H1 (cell line): ENCODE data around the gene KRT72. TPM values are rescaled to one million over a fixed set of nuclear protein-coding genes. Genes with fewer than 3 reads are reported as not detected.

ENCODE experiments used
- CTCF ChIA-PET: fragments of 300-600 bp; sonication (Branson Sonifier 250); formaldehyde crosslinking; loops from one replicate; lab custom pipeline; 2021; ENCODE audit not compliant: partially characterized antibody; lab: Charles Lee
- POLR2A ChIA-PET: fragments of 300-600 bp; sonication (Branson Sonifier 250); formaldehyde crosslinking; loops from one replicate; lab custom pipeline; 2021; ENCODE audit warnings: inconsistent platforms; ENCODE audit not compliant: partially characterized antibody; lab: Charles Lee
- DNase-seq, 2 experiments: peaks; one replicate each; pipeline versions ENCODE4 v3.0.0 to v3.0.0-alpha.2; 2010 to 2022; ENCODE audit warnings: low spot score in 2 of 2, low read depth in 1 of 2, mixed read lengths in 1 of 2
- FAIRE-seq: peaks from 2 replicates; lab custom pipeline; 2011; peaks lifted over from hg19 to GRCh38; lab: Jason Lieb, UNC
- H2AFZ ChIP-seq: 2 replicates; pipeline ENCODE4 v1.8.1; 2012; ENCODE audit warnings: low read length, inconsistent platforms
- H2AK5ac ChIP-seq: 2 replicates; pipeline ENCODE4 v1.6.1; 2013; ENCODE audit warnings: low read depth, low read length
- H2BK120ac ChIP-seq: replicated peaks from 2 replicates; pipeline ENCODE3; 2013; ENCODE audit warnings: low read depth, low read length, inconsistent platforms
- H2BK12ac ChIP-seq: 2 replicates; pipeline ENCODE4 v1.6.1; 2013; ENCODE audit warnings: low read depth, low read length
- H2BK15ac ChIP-seq: 2 replicates; pipeline ENCODE4 v1.6.1; 2013; ENCODE audit warnings: low read length
- H2BK20ac ChIP-seq: 2 replicates; pipeline ENCODE4 v1.6.1; 2013; ENCODE audit warnings: low read length
- H2BK5ac ChIP-seq: 2 replicates; pipeline ENCODE4 v1.6.1; 2013; ENCODE audit warnings: low read depth, low read length
- H3K14ac ChIP-seq: 2 replicates; pipeline ENCODE4 v1.6.1; 2013; ENCODE audit warnings: inconsistent platforms; ENCODE audit not compliant: insufficient read length
- H3K18ac ChIP-seq: 2 replicates; pipeline ENCODE4 v1.6.1; 2013; ENCODE audit warnings: low read length; ENCODE audit errors: extremely low read depth
- H3K23ac ChIP-seq: 2 replicates; pipeline ENCODE4 v1.6.1; 2013; ENCODE audit warnings: inconsistent platforms; ENCODE audit not compliant: insufficient read length
- H3K23me2 ChIP-seq: 2 replicates; pipeline ENCODE4 v1.6.1; 2013; ENCODE audit warnings: low read depth, low read length
- H3K27ac ChIP-seq: 2 replicates; pipeline ENCODE4 v1.6.1; 2011; ENCODE audit warnings: low read depth, low read length, inconsistent platforms
- H3K27me3 ChIP-seq, 4 experiments: replicated peaks in 1 of 4; 1 replicate in 1 of 4; 2 replicates in 3 of 4; pipeline versions ENCODE4 v1.6.1 to v1.8.1; 2011 to 2013; ENCODE audit warnings: low read length in 3 of 4, mild to moderate bottlenecking in 3 of 4, inconsistent platforms in 2 of 4, mixed read lengths in 2 of 4, moderate library complexity in 1 of 4; ENCODE audit not compliant: control insufficient read depth in 3 of 4, insufficient read depth in 3 of 4; ENCODE audit errors: extremely low read depth in 1 of 4
- H3K36me3 ChIP-seq, 4 experiments: 2 replicates each; pipeline versions ENCODE4 v1.6.1 to v1.8.1; 2011 to 2013; ENCODE audit warnings: mild to moderate bottlenecking in 4 of 4, low read length in 3 of 4, moderate library complexity in 2 of 4, control low read depth in 1 of 4, inconsistent platforms in 1 of 4; ENCODE audit not compliant: insufficient read depth in 4 of 4, control insufficient read depth in 2 of 4
- H3K4ac ChIP-seq: replicated peaks from 2 replicates; pipeline ENCODE3; 2013; ENCODE audit warnings: low read length, low read depth, mixed read lengths, inconsistent platforms; ENCODE audit not compliant: insufficient read length
- H3K4me1 ChIP-seq, 4 experiments: replicated peaks in 1 of 4; 1 replicate in 1 of 4; 2 replicates in 3 of 4; pipeline versions ENCODE4 v1.6.1 to v1.8.1; 2011 to 2013; ENCODE audit warnings: low read length in 3 of 4, inconsistent platforms in 2 of 4, mixed read lengths in 1 of 4; ENCODE audit not compliant: insufficient read depth in 4 of 4, control insufficient read depth in 3 of 4
- H3K4me2 ChIP-seq, 2 experiments: 2 replicates each; pipeline versions ENCODE4 v1.6.1 to v1.8.1; 2011 to 2013; ENCODE audit warnings: low read depth in 2 of 2, low read length in 2 of 2, control low read depth in 1 of 2, inconsistent platforms in 1 of 2, mild to moderate bottlenecking in 1 of 2; ENCODE audit not compliant: insufficient read depth in 1 of 2
- H3K4me3 ChIP-seq, 4 experiments: fragments of 200-600, 300-600 bp in 1 of 4; sonication (generic), shearing (Covaris generic), sonication (Bioruptor Twin) in 1 of 4; 2 replicates each; pipeline versions ENCODE4 v1.5.1 to v1.8.1; 2011 to 2016; ENCODE audit warnings: low read length in 4 of 4, low read depth in 3 of 4, control low read depth in 2 of 4, inconsistent platforms in 2 of 4, mild to moderate bottlenecking in 2 of 4, mixed read lengths in 1 of 4, moderate library complexity in 1 of 4; ENCODE audit not compliant: insufficient read depth in 2 of 4; ENCODE audit errors: extremely low read depth in 1 of 4
- H3K56ac ChIP-seq: replicated peaks from 2 replicates; pipeline ENCODE3; 2013; ENCODE audit warnings: low read depth, mild to moderate bottlenecking, mixed read lengths, low read length, inconsistent platforms; ENCODE audit not compliant: insufficient read length
- H3K79me1 ChIP-seq: 2 replicates; pipeline ENCODE4 v1.6.1; 2013; ENCODE audit warnings: low read depth, low read length, control low read depth
- H3K79me2 ChIP-seq, 2 experiments: 2 replicates each; pipeline versions ENCODE4 v1.6.1 to v1.8.1; 2012 to 2013; ENCODE audit warnings: low read length in 2 of 2, mild to moderate bottlenecking in 2 of 2, inconsistent platforms in 1 of 2; ENCODE audit not compliant: insufficient read depth in 2 of 2, control insufficient read depth in 1 of 2
- H3K9ac ChIP-seq, 4 experiments: replicated peaks in 1 of 4; 1 replicate in 1 of 4; 2 replicates in 3 of 4; pipeline versions ENCODE4 v1.6.1 to v1.8.1; 2011 to 2013; ENCODE audit warnings: low read depth in 3 of 4, low read length in 3 of 4, control low read depth in 2 of 4, mild to moderate bottlenecking in 2 of 4, moderate library complexity in 2 of 4, inconsistent platforms in 1 of 4; ENCODE audit errors: extremely low read depth in 1 of 4
- H3K9me3 ChIP-seq, 2 experiments: 2 replicates each; pipeline versions ENCODE4 v1.6.1 to v1.8.1; 2012 to 2013; ENCODE audit warnings: mild to moderate bottlenecking in 2 of 2, moderate library complexity in 2 of 2, control low read depth in 1 of 2, inconsistent platforms in 1 of 2, low read depth in 1 of 2, low read length in 1 of 2, mixed read lengths in 1 of 2; ENCODE audit not compliant: insufficient read depth in 2 of 2
- H4K20me1 ChIP-seq, 2 experiments: replicated peaks in 1 of 2; 2 replicates each; pipeline versions ENCODE3 to v1.8.1; 2011 to 2013; ENCODE audit warnings: inconsistent platforms in 2 of 2, low read length in 2 of 2, mild to moderate bottlenecking in 1 of 2; ENCODE audit not compliant: insufficient read depth in 2 of 2, control insufficient read depth in 1 of 2
- H4K5ac ChIP-seq: 2 replicates; pipeline ENCODE4 v1.6.1; 2013; ENCODE audit warnings: low read length, low read depth, mixed read lengths, inconsistent platforms; ENCODE audit not compliant: insufficient read length
- H4K8ac ChIP-seq: 2 replicates; pipeline ENCODE4 v1.8.0; 2013; ENCODE audit warnings: mild to moderate bottlenecking, moderate library complexity, low read length, inconsistent platforms; ENCODE audit not compliant: insufficient read depth; ENCODE audit errors: extremely low read depth
- H4K91ac ChIP-seq: replicated peaks from 2 replicates; pipeline ENCODE3; 2013; ENCODE audit warnings: low read length, mixed read lengths, inconsistent platforms; ENCODE audit not compliant: insufficient read length
- CEBPB ChIP-seq: IDR thresholded peaks from 2 replicates; pipeline ENCODE4 v1.6.1; 2012; ENCODE audit warnings: low read depth, low read length
- EP300 ChIP-seq, 2 experiments: IDR thresholded peaks; 1 replicate in 1 of 2; 2 replicates in 1 of 2; pipeline ENCODE4 v1.6.1; 2011 to 2012; ENCODE audit warnings: low read depth in 2 of 2, low read length in 2 of 2, mild to moderate bottlenecking in 2 of 2, borderline replicate concordance in 1 of 2, inconsistent platforms in 1 of 2, moderate library complexity in 1 of 2
- FOSL1 ChIP-seq: IDR thresholded peaks from 2 replicates; pipeline ENCODE4 v1.6.1; 2011; ENCODE audit warnings: mild to moderate bottlenecking, low read depth, low read length, moderate library complexity; ENCODE audit not compliant: insufficient read depth
- GTF2F1 ChIP-seq: IDR thresholded peaks from 2 replicates; pipeline ENCODE4 v1.6.1; 2012; ENCODE audit warnings: low read depth, low read length, improper control_type of control experiment, borderline replicate concordance
- HDAC2 ChIP-seq, 2 experiments: fragments of 300-600 bp in 1 of 2; sonication (generic) in 1 of 2; IDR thresholded peaks; 2 replicates each; pipeline ENCODE4 v1.6.1; 2011 to 2012; ENCODE audit warnings: low read depth in 2 of 2, low read length in 2 of 2, mild to moderate bottlenecking in 2 of 2, moderate library complexity in 2 of 2, borderline replicate concordance in 1 of 2, inconsistent platforms in 1 of 2
- JUN ChIP-seq: IDR thresholded peaks from 2 replicates; pipeline ENCODE4 v1.6.1; 2011; ENCODE audit warnings: low read depth, mild to moderate bottlenecking, improper control_type of control experiment, low read length
- RBBP5 ChIP-seq: IDR thresholded peaks from 2 replicates; pipeline ENCODE4 v1.7.1; 2012; ENCODE audit warnings: low read depth, mild to moderate bottlenecking, inconsistent platforms, low read length, moderate library complexity, borderline replicate concordance
- RXRA ChIP-seq: IDR thresholded peaks from 2 replicates; pipeline ENCODE4 v1.6.1; 2011; ENCODE audit warnings: low read depth, mild to moderate bottlenecking, low read length, moderate library complexity; ENCODE audit not compliant: insufficient read depth
- SP4 ChIP-seq: IDR thresholded peaks from 2 replicates; pipeline ENCODE4 v1.6.1; 2012; ENCODE audit warnings: low read length, inconsistent platforms
- TAF7 ChIP-seq: optimal IDR thresholded peaks from 2 replicates; pipeline ENCODE3; 2011; ENCODE audit warnings: low read depth, mild to moderate bottlenecking, inconsistent platforms, low read length, moderate library complexity, borderline replicate concordance
- WGBS, 2 experiments: shearing (Covaris generic) in 1 of 2; methylation state at CpG; one replicate each; pipeline versions ENCODE4 v1.1.6 to v1.1.7; 2013 to 2015; ENCODE audit warnings: low lambda C conversion rate in 2 of 2, mixed read lengths in 2 of 2, inconsistent platforms in 1 of 2, low coverage in 1 of 2, missing lambda C conversion rate in 1 of 2; ENCODE audit not compliant: insufficient replicate concordance in 2 of 2, insufficient coverage in 1 of 2, insufficient read length in 1 of 2; ENCODE audit errors: extremely low coverage in 1 of 2, missing lambda C conversion rate in 1 of 2; 5-methylcytosine and 5-hydroxymethylcytosine counted together
- polyA plus RNA-seq, 7 experiments: library from polyadenylated mRNA; depleted of rRNA in 3 of 7; stranded (reverse) in 5 of 7; unstranded in 2 of 7; fragments of >200 nt in 5 of 7; fragments of 200-250 nt in 2 of 7; gene quantifications; 1 replicate in 5 of 7; 2 replicates in 1 of 7; 4 replicates in 1 of 7; pipeline versions ENCODE4 v1.2.1 to v1.2.3, GENCODE V29; 2011 to 2013; ENCODE audit warnings: missing spikeins in 2 of 7, mixed read lengths in 2 of 7
- total RNA-seq: library from RNA; stranded (reverse); fragmentation: NEBNext Ultra II Directional; extraction: Animal tissue kit (Norgen Biotek cat#: 25700); gene quantifications from 2 replicates; pipeline ENCODE4 v1.2.1, GENCODE V29; 2021
- TF ChIP-seq, protein P1 (sequence below): IDR thresholded peaks from 2 replicates; pipeline ENCODE4 v1.6.1; 2011; ENCODE audit warnings: low read length, improper control_type of control experiment

The KRT72 gene
- total and polyA plus RNA-seq, 2 of the 8 experiments (the other 6 are each of a cell fraction or from before 2014, with no cell fraction given): not detected

- Histone ChIP-seq H3K4me3 (no peak overlapping the region), H2AFZ (no peak overlapping the region)
- CTCF ChIA-PET: interaction anchor here (1.0 to 2.0 kb wide), 2 partner anchors 33 to 254 kb away, joined by 3 to 5 read pairs; no protein-coding TSS in a partner anchor
- TF ChIP-seq JUN (no peak), FOSL1 (no peak), SP4 (no peak), CEBPB (no peak), RXRA (no peak), EP300 (IDR thresholded peaks at IDR 0.05; ENCODE audit: borderline replicate concordance in 1 of 2, low read depth in 2 of 2, low read length in 2 of 2) (no peak), TAF7 (no peak), HDAC2 (IDR thresholded peaks at IDR 0.05; ENCODE audit: borderline replicate concordance in 1 of 2, low read depth in 2 of 2, low read length in 2 of 2) (no peak), RBBP5 (no peak), GTF2F1 (no peak)
- TF ChIP-seq, protein P1, sequence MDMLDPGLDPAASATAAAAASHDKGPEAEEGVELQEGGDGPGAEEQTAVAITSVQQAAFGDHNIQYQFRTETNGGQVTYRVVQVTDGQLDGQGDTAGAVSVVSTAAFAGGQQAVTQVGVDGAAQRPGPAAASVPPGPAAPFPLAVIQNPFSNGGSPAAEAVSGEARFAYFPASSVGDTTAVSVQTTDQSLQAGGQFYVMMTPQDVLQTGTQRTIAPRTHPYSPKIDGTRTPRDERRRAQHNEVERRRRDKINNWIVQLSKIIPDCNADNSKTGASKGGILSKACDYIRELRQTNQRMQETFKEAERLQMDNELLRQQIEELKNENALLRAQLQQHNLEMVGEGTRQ: no peak
Observed at GRCh38 chr12:52615208-52615868, 14.1 kb upstream of the KRT72 start.

More at GRCh38 chr12:52615208-52615868, 14.1 kb upstream of the KRT72 start:
- Histone ChIP-seq H3K9ac (no peak overlapping the region), H2AK5ac (no peak overlapping the region), H2BK12ac (no peak overlapping the region), H2BK15ac (no peak overlapping the region), H3K9me3 (no peaks in the 10 kb centered on the region), H3K4ac (no peak overlapping the region), H3K23ac (no peak overlapping the region), H2BK20ac (no peak overlapping the region), H3K23me2 (no peaks in the 10 kb centered on the region), H3K14ac (no peak overlapping the region), H3K79me2 (no peaks in the 10 kb centered on the region), H2BK5ac (no peak overlapping the region), H3K4me2 (no peak overlapping the region), H3K18ac (no peak overlapping the region), H2BK120ac (no peak overlapping the region), H3K79me1 (no peaks in the 10 kb centered on the region), H3K36me3 (no peaks in the 10 kb centered on the region), H3K56ac (no peak overlapping the region), H4K20me1 (no peaks in the 10 kb centered on the region), H3K27ac (no peak overlapping the region), H4K91ac (no peak overlapping the region), H4K5ac (no peak overlapping the region), H3K27me3 (no peaks in the 10 kb centered on the region), H4K8ac (no peak overlapping the region), H3K4me1 (peaks cover 0 to 3% (median 0%) of the 10 kb centered on the region in 4 experiments; a peak in 1 of 7 replicates)
- POLR2A ChIA-PET: no interaction called here
- 95% methylated on average over 6 of the region's 6 CpGs; no CpG with 5 or more reads in 1 of the 2 experiments for WGBS, 2 experiments
- FAIRE-seq (no peak), DNase-seq (peak in 1 of 2 experiments; percentile 23)
